HG02943 (cell line): ENCODE data around the gene KTN1.

ENCODE experiments used
- ATAC-seq: cut with Tn5 transposase; IDR thresholded peaks from one replicate; pipeline ENCODE4 v1.9.1; 2021; ENCODE audit warnings: mild to moderate bottlenecking, low read depth, moderate library complexity; ENCODE audit not compliant: unreplicated experiment

Gene KTN1

DNA sequence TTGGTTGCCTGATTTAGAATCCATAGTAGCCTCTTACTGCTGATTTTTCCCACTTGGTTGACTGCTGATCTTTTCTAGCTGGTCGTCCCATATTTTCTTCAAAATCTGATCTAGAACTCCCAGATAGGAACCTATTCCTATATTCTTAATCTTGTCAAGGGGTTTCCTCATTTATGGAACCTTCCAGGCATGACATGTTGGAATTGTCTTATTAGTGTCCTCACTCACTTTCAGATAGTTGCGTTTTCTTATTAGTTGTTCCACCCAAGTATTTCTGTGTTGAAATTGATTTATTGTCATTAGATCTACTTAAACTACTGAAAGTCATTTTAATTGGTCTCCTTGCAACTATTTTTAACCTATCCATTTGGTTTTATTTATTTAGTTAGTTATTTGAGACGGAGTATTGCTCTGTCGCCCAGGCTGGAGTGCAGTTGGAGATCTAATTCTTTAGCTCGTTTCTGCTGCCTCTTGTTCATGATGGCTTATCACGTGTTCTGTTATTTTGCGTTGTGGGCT is 25.0 kb downstream of the KTN1 start:
- no peak for ATAC-seq

DNA sequence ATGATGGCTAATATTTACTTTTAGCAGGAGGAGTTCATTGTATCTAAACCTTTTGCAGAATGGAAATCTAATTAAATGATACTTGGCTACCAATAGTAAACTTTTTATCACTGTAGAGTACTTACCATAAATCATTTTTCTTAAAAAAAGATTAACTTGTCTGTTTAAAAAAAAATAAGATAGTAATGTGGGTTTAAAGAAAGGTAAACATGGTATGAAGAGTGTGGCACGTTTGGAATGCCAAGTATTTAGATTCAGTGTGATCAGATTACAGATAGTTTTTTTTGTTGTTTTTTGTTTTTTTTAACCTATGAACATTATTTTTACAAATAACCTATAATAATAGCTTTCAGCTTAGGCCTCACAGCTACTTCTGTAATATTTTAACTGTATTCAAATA is 25.8 kb downstream of the KTN1 start:
- ATAC-seq, result no peak

DNA sequence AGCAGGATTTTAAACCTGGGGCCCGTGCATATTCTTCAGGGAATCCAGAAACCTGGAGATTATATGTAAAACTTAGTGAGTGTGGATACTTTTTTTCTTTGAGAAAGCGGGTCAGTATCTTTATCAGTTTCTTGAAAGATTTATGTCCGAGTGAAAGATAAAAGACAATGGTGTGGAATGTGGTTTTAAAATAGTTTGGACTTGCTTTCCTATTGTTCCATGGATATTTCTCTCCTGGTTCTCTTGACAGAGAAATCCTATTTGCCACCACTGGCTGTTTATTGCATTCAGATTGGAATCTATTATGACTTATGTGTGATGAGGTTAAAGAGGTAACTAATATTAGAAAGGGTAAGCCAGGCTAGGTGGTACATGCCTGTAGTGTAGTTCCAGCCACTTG is 27.4 kb downstream of the KTN1 start:
- no peak for ATAC-seq

DNA sequence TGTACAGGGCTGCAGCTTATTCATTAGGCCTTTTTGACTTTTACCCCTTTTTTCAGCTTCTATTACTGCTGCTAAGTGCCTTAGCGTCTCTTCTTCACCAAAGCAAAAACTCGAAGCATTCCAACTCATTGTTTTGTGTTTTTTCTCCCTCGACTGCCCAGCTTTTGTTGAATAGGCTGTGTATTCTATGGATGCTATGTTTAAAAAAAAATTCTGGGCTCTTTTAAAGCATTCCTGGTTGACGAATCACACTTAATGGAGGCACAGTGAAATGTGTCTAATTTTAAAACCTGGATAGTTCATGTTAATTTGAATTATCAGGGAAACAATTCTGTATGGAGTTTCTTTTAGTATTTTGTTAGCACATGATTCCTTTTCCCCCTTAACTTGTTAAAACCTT is 29.7 kb downstream of the KTN1 start:
- no peak for ATAC-seq

DNA sequence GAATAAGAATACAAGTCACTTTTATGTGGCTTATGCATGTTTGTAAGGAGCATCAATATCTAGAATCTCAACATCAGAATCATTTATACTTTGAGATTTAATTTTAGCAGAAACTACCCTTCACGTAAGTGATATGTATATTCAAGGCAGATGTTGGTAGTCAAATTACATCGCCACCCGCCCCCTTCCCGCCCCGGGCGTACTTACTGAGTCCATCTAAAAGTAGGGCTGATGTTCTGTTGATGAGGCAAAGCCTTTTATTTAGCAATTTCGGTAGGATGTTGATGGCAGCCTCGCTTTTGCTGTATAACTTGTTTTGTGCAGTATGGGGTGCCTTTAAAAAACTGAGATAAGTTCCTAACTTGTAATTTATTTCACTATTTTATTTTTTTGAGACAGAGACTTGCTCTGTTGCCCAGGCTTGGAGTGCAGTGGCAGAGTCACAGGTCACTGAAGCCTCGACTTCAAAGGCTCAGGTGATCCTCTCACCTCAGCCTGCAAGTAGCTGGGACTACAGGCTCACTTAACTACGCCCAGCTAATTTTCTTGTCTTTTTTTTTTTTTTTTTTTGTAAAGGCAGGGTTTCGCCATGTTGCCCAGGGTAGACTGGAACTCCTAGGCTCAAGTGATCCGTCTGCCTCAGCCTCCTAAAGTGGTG is 30.8 kb downstream of the KTN1 start:
- no peak for ATAC-seq

- ATAC-seq, result no peak
These were observed 31.9 kb downstream of the KTN1 start for GRCh38 chr14:55611859-55612258.

DNA sequence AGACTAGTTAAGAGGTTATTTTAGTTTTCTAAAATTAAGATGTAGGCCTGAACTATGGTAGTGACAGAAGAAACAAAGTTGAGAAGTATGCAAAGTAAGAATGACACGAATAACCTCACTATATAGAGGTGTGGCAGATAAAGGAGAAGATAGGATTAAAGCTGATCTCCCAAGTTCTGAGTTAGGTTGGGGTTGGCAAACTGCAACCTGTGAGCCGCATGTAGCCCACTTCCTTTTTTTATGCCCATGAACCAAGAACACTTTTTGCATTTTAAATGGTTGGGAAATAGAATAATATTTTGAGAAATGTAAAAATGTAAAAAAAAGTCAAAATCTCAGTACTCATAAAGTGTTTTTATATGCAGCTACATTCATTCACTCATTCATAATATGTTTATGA is 34.3 kb downstream of the KTN1 start:
- no peak for ATAC-seq

- no peak for ATAC-seq
These were observed 40.3 kb downstream of the KTN1 start for GRCh38 chr14:55620277-55620676.

DNA sequence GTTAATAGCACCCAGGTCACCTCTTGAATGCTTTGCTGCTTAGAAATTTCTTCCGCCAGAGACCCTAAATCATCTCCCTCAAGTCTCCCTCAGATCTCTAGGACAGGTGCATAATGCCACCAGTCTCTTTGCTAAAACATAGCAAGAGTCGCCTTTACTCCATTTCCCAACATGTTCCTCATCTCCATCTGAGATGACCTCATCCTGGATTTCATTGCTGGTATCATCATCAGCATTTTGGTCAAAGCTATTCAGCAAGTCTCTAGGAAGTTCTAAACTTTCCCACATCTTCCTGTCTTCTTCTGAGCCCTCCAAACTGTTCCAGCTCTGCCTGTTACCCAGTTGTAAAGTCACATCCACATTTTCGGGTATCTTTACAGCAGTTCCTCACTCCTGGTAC is 41.0 kb downstream of the KTN1 start:
- no peak for ATAC-seq

DNA sequence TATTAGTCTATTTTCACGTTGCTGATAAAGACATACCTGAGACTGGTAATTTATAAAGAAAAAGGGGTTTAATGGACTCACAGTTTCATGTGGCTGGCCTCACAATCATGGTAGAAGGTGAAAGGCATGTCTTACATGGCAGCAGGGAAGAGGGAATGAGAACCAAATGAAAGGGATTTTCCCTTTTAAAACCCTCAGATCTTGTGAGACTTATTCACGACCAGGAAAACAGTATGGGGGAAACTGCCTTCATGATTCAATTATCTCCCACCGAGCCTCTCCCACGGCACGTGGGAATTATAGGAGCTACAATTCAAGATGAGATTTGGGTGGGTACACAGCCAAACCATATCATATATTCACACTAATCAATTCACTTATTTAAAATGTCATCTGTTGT is 41.4 kb downstream of the KTN1 start:
- no peak for ATAC-seq

DNA sequence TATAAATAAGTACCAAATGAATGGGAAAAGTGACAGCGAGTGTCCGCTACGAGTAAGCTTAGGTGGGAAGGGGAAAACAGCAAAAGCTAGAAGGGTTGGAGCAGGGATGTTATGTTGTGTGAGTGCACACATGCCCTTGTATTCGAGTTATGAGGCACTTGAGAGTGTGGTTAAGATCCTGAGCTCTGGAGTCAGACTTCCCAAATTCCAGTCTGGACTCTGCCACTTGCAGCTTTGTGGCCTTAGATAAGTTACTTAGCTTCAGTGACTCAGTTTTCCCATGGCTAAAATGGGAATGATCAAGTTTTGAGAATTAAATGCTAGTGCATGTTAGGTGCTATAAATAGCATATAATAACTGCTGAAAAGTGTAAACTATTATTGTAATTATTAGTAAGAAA is 44.9 kb downstream of the KTN1 start:
- no peak for ATAC-seq

GRCh38 chr14:55625481-55625880 is 45.5 kb downstream of the KTN1 start:
- ATAC-seq, result no peak

GRCh38 chr14:55626131-55626530 is 46.1 kb downstream of the KTN1 start:
- ATAC-seq, result no peak

GRCh38 chr14:55628426-55628825 is 48.4 kb downstream of the KTN1 start:
- ATAC-seq, result no peak

- ATAC-seq, result no peak
These were observed 58.7 kb downstream of the KTN1 start for GRCh38 chr14:55638665-55639064.

GRCh38 chr14:55641290-55641689 is 61.3 kb downstream of the KTN1 start:
- ATAC-seq, result no peak

- no peak for ATAC-seq
These were observed 61.9 kb downstream of the KTN1 start for GRCh38 chr14:55641954-55642353.

GRCh38 chr14:55645145-55645544 is 65.1 kb downstream of the KTN1 start:
- ATAC-seq, result no peak

DNA sequence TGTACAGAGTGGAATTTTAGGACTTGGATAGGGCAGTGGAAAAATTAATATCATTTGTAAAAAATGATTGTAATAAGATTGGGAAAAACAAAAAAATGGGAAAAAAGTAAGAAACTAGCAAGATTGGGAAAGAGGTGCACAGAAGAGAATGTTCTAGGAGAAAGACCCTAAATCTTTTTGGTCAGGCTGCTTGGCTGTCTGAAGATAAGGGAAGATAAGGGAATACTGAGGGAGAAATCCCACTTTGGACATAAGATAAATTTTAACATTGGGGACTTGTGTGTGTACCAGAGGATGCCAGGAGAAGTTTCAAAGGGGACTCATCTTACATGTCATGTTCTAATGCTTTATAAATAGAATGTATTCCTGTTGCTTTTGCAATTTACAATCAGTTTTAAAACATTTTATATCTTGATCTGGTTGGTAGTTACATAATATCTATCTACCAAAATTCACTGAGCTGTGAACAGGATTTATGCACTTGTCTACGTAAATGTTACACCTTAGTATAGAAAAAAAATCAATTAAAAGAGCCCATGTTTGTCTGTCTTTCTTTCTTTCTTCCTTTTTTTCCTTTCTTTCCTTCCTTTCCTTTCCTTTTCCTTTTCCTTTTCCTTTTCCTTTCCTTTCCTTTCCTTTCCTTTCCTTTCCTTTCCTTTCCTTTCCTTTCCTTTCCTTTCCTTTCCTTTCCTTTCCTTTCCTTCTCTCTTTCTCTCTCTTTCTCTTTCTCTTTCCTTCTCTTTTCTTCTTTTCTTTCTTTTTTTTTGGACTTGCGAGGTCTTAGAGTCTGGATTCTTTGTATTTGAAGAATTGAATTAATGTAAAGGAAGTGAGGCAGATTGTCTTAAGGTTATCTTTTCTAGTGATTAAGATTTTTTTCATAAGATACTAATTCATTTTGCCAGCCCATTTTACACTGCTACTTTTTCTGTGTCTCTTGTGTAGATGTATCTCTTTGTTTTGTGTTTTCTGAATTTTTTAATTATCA is 66.1 kb downstream of the KTN1 start:
- no peak for ATAC-seq

- ATAC-seq, result no peak
These were observed 71.0 kb downstream of the KTN1 start for GRCh38 chr14:55650992-55651391.

- no peak for ATAC-seq
These were observed 74.2 kb downstream of the KTN1 start for GRCh38 chr14:55654243-55654642.

DNA sequence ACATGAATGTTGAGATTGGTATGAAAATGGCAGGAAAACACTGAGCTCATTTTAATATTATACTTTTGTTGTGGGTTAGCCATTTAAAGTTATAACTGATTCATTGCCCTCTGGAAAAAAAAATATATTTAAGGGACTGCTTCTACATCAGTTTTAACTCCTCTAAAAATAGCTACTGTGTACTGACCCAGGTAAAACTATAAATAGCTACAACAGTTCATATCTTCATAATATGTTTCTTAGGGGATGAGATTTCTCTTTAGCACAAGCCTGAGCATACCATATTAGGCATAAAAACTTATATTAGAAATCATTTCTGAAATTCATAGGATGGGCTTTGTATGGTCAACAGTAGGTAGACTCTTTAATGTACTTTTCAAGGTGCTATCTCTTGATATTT is 81.0 kb downstream of the KTN1 start:
- no peak for ATAC-seq
